NCI-H2171 (cell line): ENCODE results near the gene TULP4.
"Not testable (repeated sequence)": the region's sequence is repeated elsewhere in the genome, so short reads cannot be mapped to it uniquely, and the experiment has no call there.

Source experiments
- DNase-seq: peaks from one replicate; lab custom pipeline; 2025; lab: John Stamatoyannopoulos, UW

TULP4 gene

DNA sequence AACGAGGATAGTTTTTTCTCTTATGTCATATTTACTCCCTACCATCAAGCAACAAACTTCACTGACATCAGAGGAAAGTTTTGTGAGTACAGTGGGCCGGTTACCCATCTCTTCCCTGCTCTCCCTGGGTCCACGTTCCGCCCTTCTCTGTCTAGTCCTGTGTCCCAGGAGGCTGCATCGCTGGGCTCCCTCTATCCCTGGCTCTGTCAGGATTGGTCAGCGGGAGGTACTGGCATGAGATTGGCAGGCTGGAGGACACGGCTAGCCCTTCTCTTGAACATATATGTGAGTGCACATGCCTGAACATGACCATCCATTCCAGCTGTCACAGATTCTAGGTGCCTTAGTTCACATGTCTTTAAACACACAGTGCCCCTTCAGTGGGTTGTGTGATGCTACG lies 217.4 kb downstream of the TULP4 start:
- DNase-seq: no peak

DNA sequence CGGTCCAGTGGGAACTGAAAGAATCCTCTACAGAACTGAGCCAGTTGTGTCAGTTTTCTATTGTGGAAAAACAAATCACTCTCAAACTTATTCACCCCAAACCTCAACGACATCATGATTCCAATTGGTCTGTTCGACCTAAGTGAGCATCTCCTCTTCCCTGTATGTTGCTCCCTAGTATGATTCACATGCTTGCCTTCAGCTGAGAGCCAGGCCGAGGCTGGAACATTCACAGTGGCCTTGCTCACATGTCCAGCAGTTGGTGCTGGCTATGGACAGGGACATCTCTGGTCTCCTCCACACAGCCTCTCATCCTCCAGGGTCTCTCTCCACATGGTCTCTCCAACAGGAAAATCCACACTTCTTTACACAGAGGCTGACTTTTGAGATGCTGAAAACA lies 219.3 kb downstream of the TULP4 start:
- DNase-seq: no peak

DNA sequence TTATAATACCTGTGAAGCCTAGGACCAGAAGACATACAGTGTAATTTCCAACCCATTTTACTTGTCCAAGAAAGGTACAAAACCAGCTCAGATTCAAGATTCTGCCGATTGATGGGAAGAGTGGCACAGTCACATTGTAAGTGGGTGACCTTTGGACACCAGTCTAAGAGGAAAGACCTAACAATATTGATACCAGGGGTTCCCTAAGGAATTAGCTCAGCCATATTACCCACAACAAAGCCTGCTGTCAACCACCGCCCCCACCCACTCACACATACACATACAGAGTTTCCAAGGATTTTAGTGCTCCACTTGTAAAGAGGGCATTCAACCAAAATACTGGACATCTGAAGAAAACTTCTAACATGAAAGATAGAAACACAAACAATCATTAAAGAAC lies 219.7 kb downstream of the TULP4 start:
- no peak for DNase-seq

DNA sequence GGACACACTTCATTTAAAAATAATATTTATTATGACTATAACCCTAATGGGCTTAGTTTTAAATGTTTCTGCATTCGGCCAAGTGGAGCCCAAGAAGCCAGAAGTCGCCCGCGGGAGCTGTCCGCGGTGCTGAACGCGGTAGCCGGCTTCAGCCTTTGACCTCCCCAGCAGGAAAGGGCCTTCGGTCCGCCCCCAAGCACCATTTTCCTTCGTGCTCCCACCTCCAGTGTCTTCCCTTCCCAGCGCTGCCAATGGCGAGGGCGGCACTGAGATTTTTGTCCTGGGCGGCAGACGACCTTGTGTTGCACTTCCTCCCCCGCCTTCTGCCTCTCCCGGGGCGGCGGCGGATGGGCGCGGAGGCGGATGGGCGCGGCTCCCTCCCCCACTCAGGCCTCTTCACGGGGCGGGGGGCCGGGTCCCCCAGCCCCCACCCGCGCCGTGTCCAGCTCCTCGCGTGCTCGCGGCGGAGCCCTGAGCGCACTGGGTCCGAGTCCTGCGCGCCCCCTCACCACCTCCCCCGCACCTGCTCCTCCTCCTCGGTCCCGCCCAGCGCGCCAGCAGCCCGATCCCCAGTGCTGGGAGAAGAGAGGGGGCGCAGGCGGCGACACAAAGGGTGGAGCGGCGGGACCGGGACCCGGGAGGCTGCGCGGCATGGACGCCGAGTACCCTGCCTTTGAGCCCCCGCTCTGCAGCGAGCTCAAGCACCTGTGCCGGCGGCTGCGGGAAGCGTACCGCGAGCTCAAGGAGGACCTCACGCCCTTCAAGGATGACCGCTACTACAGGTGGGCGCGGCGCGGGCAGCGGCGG lies 224.0 kb downstream of the TULP4 start:
- DNase-seq: peak; percentile 69

DNA sequence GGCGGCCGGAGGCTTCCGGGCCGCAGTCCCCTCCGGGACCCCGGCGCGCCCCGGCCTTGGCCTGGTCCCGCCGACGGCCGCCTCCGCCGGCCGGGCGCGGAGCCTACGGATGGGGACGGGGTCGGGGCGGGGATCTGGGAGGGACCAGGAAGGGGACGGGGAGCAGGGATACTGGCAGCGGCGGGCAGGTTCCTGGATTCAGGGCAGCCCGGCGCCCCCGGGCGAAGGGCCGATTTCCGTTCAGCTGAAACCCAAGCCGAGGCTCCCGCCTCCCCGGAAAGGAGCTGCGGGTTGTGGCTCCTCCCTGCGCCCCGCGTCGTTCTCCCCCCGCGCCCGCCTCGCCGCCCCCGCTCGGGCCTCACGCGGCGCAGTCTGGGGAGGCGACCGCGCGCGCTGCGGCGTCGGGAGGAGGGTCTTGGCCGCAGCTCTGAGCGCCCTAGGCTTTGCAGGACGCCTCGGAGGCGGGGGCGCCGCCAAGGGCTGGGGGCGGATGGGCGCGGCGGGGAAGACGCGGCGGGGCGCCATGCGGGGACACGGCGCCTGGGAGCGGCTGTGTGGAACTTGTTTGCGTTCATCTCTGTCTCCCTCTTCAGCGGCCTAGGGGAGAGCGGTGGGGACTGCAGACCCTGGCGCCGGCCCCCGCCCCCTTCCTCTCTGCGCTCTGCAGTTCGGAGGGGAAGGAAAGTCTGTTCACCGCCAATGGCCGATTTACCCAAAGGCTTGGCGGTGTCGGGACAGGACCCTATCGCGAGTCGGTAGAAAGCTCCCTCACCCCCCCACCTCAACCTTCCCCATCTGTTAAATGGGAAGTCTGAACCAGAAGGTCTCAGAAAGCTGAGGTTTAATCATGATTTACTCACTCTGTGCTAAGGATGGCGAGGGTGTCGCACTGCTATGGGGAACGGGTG lies 224.9 kb downstream of the TULP4 start:
- DNase-seq: peak; percentile 64

DNA sequence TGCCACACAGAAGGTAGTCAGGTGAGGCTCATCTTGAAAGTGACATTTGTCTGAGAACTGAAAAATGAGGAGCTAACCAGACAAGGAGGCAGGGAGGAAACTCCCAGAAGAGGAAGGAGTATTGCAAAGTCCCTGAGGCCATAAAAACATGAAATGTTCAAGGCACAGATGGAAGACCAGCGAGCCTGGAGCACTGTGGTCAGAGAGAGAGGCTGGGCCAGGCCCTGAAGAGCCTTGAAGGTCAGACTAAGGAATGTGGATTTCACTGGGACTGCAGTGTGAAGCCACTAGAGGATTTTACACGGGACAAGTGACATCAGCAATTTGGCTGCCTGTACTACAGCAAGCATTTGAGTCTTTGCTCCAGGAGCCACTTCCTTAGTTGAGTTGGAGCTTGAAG lies 226.5 kb downstream of the TULP4 start:
- DNase-seq: no peak

DNA sequence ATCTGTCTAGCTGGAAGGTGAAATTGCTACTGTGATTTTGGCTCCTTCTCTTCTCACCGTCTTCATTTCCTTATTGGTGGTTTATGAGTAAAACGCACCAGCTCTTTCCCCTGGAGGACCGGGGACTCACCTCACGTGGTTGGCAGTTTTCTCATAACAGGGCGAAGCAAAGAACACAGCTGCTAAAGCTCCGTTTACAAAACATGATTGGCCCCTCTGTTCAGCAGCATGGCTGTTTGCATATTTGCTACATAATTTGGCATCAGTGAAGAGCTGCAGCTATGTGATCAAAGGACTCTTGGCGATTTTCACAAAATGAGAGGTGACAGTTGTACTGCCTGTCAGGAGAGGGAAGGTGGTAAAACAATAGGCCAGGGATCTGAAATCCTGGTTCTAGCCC lies 227.1 kb downstream of the TULP4 start:
- no peak for DNase-seq

DNA sequence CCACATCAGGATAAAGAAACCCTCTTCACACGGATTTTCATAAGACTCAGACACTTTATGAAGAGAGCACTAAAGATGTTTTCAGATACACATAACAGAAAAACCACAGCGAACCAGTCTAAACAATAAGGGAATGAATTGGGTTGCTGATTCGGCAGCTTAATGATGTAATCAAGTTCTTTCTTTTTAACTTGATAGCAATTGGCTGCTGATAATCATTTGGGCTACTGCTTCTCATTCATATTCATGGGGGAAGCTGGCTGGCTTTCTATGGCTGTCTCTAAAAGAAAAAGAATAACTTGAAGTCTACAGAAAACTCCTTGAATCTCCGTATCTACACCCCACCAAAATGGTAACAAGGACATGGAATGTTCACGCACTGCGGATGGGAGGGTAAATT lies 227.6 kb downstream of the TULP4 start:
- DNase-seq: no peak

DNA sequence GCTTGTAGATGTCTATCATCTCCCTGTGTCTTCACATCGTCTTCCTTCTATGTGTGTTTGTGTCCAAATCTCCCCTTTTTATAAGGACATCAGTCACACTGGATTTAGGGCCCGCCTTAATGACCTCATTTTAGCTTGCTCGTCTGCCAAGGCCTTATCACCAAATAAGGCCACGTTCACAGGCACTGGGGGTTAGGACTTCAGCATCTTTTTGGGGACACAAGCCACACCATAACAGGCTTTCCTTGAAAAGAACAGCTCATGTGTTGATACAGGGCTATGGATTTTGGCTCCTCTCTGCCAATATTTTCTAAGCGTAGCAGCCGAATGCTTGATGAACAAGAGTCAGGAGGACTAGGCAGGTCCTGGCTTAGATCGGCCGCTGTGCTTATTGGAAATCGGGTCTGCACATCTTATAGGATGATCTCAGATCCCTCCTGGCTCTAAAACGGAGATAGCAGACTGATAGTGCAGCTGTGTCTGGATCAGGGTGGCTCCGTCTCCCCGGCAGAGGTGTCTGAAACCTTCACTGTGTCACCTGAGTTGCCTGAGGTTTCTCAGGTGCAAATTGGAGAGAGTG lies 231.4 kb downstream of the TULP4 start:
- no peak for DNase-seq

DNA sequence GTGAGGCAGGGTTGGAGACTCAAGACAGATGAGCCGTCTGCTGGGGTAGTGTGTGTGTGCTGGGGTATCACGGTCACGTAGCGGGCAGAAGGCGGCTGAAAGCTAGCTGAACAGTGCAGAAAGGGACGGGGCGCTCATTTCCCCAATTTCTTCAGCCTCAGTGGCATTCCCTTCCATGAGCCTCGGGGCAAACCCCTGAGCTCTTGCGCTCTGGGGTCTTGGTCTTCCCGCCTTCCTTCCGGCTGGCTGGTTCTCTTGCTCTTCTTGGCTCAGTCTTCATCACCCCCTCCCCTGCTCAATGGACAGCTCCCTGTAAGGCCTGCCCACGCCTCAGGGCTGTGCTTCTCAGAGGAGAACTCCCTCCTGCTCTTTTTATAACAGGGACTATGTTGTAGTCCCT lies 232.2 kb downstream of the TULP4 start:
- DNase-seq: no peak

DNA sequence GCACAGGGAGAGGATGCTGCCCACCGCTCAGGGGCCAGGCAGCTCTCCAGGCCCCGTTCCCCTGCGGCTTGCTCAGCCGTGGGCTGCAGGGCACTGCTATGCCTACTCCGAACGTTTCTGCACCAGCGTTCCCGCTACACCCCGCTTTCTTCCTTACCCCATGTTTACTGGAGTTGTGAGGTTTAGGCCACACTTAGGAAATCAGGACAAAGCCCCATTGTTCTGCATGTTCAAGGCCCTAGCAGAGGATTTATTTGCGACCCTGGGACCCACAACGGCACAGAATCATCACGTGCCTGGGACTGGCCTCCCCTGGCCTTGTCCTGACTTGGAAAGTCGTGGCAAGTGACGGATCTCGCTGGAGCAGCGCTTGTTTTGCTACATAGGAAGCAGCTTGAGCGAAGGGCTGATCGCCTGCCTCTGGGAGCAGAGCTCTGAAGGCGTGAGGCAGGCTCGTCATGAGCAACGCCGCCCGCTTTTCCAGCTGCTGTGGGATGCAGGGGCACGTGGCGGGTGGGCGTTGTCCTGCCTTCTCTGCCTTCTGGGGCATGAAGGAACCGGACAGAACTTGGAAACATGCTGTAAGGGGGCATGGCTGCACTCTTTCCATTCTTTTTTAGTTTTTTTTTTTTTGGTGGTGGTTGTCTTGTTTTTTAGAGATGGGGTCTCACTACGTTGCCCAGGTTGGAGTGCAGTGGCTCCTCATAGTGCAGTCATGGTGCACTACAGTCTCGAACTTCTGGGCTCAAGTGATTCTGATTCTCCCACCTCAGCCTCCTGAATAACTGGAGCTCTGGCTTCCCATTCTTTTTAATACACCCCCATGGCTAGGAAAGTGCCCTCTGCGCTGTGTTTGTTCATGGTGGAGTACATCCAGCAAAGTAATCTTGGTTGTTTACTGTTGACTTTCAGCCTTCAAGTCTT lies 233.0 kb downstream of the TULP4 start:
- no peak for DNase-seq

DNA sequence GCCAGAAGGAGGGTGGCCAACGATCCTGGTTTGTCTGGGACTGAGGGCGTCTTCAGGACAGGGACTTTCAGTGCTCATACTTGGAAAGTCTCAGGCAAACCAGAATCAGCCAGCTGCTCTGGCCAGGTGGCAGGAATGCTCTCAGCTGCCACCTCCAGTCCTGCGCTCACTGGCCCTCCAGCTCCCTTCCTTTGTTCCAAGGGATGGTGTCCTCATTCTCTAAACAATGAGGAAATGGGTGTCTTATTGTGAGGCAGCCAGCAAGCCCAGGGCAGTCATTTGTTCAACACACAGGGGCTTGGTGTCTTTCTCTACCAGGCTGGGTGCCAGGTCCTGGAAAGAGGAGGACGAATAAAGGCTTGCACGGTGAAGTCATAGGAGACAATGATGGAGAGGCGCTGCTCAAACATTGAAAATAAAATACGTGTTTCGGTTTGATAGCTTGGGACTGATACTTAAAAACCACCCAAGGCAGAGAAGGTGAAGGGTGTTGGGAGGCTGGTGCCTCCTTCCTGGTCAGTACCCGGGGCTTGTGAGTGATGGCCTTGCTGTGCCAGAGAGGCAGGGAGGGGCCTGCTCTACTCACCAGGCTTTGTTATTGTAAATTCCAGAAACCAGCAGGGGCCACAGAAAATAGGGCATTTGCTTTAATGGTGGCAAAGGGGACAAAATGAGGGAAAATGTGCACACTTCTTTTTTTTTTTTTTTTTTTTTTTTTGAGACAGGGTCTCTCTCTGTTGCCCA lies 236.3 kb downstream of the TULP4 start:
- no peak for DNase-seq

DNA sequence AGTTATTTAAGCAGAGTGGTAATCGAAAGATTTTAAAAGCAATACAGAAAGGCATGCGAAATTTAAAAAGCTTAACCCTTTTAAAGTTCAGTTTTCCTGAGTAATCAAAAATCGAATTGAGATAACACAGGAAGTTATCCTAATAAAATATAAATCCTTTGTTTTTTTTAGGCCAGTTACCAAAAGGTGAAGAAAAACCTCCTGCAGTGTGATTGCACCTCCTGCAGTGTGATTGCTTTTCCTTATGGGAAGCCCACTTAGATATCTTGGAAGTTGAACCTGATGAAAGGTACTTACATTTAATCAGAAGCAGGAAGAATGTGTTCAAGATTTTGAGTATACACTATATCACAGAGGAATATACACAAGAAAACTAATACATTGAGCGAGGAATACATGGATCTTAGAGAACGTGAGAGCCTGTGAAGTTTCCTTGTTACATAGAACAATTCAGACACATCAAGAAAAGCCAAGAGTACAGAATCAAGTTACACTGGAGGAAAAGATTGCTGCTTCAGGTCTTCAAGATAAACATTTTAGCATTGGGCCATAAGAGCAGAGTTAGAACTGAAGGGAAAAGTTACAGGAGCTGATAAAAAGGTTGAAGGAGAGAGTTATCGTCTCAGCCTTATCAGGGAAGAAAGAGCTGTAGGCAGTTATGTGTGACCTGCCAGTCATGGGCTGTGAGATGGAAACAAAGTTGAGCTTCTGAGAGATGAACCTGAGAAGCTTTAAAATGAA lies 240.0 kb downstream of the TULP4 start:
- no peak for DNase-seq

DNA sequence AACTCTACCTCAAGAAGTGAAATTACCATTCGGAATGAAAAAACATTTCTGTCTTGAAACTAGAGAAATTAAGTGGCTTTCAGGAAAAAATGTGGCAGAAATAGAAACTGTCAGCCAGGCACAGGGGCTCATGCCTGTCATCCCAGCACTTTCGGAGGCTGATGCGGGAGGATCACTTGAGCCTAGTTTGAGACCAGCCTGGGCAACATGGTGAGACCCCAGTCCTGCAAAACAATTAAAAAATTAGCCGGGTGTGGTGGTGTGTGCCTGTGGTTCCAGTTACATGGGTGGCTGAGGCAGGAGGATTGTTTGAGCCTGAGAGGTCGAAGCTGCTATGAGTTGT lies 240.5 kb downstream of the TULP4 start:
- no peak for DNase-seq

DNA sequence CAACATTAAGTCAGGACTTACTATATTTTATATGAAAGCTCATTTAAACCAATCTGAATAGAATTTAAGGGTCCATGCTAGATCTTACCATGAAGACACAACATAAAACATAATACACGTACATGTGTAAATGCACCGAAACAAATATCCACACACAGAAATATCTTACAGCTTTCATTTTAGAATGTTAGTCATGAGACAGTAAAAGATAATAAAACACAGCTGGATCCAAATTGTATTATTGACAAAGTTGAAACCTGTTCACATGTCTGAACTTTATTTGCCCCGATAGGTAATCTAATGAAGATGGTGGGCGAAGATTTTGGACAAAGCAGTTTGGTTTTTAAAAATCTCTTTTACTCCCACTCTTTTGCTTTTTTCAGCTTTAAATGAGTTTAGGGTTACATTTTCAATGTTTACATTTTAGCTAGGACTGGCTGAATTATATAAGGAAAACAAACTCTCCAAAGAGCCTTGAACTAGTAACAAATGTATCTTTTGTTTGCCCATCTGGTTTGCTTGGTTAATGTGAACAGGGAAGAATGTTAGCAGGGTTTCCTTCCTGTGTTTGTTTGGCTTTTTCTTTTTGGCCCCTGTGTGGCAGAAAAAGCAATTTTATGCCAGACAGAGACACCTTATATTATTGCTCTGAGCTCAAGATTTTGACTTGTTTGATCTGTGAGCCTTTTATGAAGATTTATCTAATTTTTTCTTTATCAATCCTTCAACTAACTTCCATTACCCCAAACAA lies 242.5 kb downstream of the TULP4 start:
- no peak for DNase-seq

DNA sequence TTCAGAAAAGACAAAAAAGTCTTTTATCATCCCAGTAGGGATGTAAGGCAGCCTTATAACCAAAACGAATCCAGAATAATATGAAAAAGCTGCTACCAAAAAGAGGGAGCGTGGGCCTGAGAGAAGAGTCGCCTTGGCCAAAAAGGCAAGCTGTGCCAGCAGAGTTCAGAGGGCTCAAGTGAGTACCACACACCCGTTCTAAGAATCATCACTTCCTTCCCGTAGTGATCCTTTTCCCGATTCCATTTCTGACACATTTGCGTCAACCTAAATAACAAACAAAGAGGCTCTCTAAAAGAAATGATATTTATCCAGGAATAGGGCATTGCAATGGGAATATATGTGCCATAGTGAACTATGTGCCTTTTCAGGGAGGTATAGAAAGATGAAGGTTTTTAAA lies 243.8 kb downstream of the TULP4 start:
- no peak for DNase-seq

DNA sequence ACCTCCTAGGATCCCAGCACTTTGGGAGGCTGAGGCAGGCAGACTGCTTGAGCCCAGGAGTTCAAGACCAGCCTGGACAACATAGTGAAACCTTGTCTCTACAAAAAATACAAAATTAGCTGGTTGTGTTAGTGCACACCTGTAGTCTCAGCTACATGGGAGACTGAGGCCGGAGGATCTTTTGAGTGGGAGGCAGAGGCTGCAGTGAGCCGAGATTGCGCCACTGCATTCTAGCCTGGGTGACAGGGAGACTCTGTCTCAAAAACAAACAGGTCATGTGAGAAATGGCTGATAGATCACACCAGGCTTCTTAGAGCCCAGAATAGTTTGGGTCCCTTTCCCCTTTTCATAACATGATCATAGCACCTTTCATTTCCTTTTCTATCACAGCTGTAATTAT lies 244.8 kb downstream of the TULP4 start:
- not testable (repeated sequence) for DNase-seq

DNA sequence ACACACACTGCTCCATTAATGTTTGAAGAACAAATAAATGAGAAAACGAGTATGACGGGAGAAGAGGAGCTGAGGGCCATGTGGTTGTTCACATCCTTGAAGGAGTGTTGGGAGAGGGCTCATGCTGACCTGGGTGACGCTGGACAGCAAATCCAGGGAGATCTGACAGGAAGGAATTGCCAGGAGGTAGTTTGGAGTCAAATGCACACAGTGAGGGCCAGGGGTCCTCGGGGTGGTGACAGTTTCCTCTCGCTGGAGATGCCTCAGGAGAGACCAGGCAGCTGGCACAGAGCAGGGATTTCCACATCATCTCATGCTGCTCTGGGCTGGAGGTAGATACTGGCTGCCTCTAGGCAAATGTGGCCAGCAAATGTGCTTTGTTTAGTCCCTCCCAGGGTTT lies 245.7 kb downstream of the TULP4 start:
- no peak for DNase-seq

DNA sequence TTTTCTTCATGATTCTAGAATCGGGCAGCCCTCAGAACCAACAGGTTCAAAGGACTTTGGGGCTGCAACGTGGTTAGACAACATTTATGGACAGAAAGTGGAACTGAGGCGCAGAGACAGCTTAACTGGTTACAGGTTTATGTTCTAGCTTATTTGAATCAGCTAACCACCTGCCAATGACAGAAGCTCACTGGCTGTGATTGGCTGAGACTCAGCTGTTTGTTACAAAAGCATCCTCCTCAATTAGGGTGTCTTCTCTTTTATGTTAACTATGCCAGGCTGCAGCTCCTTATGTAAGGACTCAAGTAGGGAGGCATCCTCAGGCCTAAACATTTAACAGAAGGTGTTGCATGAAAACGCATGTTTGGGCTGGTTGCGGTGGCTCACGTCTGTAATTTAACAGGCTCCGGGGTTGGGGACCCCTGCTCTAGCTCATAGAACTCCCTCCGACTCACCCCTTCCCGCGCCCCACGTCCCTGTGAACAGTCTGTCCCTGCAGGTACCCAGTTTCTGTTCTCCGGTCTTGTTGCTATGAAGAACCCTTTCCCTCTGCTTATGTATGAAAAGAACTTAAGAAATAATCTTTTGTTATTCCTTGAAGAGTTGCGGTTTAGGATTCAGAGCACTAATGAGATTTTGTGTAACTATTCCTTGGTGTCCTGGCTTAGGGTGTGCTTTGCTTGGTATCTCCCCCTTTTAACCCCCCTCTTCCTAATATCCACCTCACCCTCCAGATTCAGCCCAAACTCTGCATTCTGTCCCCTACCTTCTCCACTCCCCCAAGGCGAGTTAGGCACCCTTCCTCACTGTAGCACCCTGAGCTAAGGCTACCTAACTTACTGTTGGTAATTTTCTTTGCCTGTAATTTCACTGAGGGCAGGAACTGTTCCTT lies 246.4 kb downstream of the TULP4 start:
- no peak for DNase-seq
